GM23338 (cell line): Measurements from ENCODE around the gene TMEM123.

Experiments used
- CREB1 ChIP-seq: fragments of 250-450 bp; sonication (Bioruptor Pico); IDR thresholded peaks from 2 replicates; pipeline ENCODE4 v1.5.0; 2020; ENCODE audit warnings: low read depth, mild to moderate bottlenecking, moderate library complexity
- POLR2AphosphoS5 ChIP-seq: IDR thresholded peaks from 2 replicates; pipeline ENCODE4 v1.6.1; 2016; ENCODE audit warnings: antibody characterized with exemption, low read depth
- TF ChIP-seq, protein P1 (sequence below), 2 experiments: fragments of 200-600 bp in 1 of 2; sonication (generic) in 1 of 2; conservative IDR thresholded peaks; 2 replicates each; pipeline versions ENCODE4 v1.5.1 to v1.6.1; 2016 to 2017; ENCODE audit warnings: antibody characterized with exemption in 2 of 2, low read depth in 2 of 2, mild to moderate bottlenecking in 2 of 2, moderate library complexity in 1 of 2

DNA sequence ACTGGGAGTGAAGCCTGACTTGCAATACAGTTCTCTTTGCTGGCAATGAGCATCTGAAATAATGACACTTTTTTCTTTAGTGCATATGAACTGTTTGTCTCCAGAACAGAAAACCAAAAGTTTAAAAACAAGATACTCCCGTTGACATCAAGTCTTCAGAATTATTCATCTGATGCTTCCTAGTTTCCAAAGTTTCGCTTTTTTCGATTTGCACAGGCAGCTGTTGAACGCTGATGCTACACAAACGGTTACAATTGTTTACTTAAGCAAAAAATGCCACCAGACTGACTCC is 106.2 kb downstream of the TMEM123 start:
- TF ChIP-seq, protein P1, sequence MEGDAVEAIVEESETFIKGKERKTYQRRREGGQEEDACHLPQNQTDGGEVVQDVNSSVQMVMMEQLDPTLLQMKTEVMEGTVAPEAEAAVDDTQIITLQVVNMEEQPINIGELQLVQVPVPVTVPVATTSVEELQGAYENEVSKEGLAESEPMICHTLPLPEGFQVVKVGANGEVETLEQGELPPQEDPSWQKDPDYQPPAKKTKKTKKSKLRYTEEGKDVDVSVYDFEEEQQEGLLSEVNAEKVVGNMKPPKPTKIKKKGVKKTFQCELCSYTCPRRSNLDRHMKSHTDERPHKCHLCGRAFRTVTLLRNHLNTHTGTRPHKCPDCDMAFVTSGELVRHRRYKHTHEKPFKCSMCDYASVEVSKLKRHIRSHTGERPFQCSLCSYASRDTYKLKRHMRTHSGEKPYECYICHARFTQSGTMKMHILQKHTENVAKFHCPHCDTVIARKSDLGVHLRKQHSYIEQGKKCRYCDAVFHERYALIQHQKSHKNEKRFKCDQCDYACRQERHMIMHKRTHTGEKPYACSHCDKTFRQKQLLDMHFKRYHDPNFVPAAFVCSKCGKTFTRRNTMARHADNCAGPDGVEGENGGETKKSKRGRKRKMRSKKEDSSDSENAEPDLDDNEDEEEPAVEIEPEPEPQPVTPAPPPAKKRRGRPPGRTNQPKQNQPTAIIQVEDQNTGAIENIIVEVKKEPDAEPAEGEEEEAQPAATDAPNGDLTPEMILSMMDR (conservative IDR thresholded peaks at IDR 0.05; ENCODE audit: low read depth in 2 of 2), result no peak
- TF ChIP-seq CREB1 (CRISPR knock-in tag) (no peak), POLR2AphosphoS5 (no peak)
